HG03064 (cell line): ENCODE measurements around the gene ZSWIM5.
"Not testable (repeated sequence)": the region's sequence is repeated elsewhere in the genome, so short reads cannot be mapped to it uniquely, and the experiment has no call there.

Experiments used
- ATAC-seq: cut with Tn5 transposase; IDR thresholded peaks from one replicate; pipeline ENCODE4 v1.9.1; 2021; ENCODE audit warnings: low read depth; ENCODE audit not compliant: unreplicated experiment

The ZSWIM5 gene

GRCh38 chr1:45205910-45206721, at the start of gene ZSWIM5:
Gene ZSWIM5, minus strand, starts transcription at chr1:45206605. Its CDS starts 255 bp downstream, at chr1:45206350.
- no peak for ATAC-seq

- no peak for ATAC-seq
Observed at GRCh38 chr1:45254490-45254889, 48.1 kb upstream of the ZSWIM5 start.

DNA sequence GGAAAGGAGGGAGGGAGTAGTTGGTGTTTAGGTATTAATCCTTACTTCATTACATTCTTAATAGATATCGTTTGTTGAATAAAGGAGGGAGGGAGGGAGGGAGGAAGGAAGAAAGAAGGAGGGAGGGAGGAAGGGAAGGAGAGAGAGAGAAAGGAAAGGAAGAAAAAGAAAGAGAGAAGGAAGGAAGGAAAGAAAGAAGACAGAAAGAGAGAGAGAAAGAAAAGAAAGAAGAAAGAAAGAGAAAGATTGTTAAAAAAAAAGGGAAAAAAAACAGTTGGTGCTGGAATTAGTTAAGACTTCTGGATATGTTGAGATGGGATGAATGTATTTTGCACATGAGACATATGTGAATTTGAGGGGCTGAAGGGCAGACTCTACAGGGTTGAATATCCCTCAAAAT, 44.1 kb upstream of the ZSWIM5 start:
- ATAC-seq, result no peak

GRCh38 chr1:45248004-45248403, 41.6 kb upstream of the ZSWIM5 start:
- ATAC-seq, result not testable (repeated sequence)

DNA sequence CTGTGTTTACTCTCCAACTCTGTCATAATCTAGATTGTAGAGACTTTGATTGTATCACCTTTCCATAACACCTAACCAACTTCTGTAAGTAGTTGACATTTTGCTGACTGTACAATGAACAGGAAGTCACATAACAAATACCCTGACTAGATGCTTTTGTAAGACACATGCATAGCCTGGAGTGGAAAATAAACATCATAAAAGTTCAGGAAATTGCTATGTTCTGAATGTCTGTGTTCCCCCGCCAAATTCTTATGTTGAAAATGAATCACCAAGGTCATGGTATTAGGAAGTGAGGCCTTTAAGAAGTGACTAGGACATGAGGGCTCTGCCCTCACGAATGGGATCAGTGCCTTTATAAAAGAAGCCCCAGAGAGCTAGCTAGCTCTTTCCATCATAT, 40.4 kb upstream of the ZSWIM5 start:
- no peak for ATAC-seq

DNA sequence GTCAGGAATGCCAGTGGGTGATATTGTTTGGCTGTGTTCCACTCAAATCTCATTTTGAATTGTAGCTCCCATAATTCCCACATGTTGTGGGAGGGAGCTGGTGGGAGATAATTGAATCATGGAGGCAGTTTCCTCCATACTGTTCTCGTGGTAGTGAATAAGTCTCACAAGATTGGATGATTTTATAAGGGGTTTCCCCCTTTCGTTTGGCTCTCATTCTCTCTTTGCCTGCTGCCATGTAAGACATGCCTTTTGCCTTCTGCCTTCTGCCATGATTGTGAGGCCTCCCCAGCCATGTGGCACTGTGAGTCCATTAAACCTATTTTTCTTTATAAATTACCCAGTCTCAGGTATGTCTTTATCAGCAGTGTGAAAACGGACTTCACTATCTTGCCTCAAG, 40.0 kb upstream of the ZSWIM5 start:
- not testable (repeated sequence) for ATAC-seq

DNA sequence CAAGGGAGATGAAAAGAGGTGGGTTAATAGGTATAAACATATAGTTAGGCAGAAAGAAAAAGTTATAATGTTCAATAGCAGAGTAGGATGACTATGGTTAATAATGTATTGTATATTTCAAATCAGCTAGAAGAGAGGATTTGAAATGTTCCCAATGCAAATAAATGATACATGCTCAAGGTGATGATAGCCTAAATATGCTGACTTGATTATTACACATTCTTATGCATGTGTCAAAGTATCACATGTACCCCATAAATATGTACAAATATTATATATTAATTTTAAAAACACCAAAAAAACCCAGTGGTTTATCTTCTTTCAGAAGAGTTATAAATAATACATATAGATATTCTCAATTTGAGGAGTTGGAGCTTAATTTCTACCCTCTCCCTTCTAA, 38.3 kb upstream of the ZSWIM5 start:
- no peak for ATAC-seq

- ATAC-seq, result no peak
Observed at GRCh38 chr1:45243476-45244343, 37.3 kb upstream of the ZSWIM5 start.

DNA sequence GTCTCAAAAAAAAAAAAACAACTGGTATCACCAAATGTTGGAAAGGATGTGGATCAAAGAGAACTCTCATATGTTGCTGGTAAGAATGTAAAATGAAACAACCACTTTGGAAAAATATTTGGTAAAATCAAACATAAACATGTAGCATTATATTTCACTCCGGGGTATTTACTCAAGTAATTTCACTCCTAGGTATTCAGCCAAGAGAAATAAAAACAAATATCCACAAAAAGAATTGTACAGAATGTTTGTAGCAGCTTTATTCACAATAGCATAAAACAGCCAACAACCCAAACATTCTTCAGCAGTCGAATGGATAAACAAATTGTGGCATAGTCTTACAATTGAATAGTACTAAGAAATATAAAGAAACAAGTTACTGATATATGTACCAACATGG, 32.4 kb upstream of the ZSWIM5 start:
- ATAC-seq, result no peak

DNA sequence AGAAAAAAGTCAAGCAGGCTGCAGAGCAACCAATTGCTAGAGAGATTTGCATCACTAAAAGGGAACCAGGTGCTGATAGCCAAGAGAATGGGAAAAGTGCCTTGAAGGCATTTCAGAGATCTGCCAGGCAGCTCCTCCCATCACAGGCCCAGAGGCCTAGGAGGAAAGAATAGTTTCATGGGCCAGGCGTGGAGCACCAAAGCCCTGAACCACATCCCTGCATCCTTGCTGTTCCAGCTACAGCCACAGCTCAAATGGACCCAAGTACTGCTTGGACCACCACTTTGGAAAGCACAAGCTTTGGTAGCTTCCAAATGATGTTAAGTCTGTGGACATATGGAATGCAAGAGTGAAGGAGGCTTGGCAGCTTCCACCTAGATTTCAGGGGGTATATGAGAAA, 29.7 kb upstream of the ZSWIM5 start:
- ATAC-seq, result no peak

DNA sequence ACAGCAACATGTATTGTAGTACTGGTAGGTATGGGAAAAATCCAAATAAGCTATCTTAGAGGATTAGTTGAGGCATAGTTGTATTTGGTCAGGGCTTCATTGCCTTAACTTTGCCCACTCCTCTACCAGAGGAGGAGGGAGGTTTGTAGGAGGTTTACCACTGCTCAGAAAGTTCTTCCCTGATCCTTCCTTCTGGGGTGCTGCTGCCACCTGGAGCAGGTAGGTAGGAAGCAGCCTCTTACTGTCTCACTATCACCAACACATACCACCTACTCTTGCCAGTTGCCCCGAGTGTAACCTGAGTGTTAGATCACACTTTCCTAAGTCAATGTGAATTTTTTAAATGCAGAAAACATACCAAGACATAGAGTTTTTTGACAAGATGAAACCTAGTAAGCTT, 24.1 kb upstream of the ZSWIM5 start:
- ATAC-seq, result no peak

GRCh38 chr1:45225598-45225997, 19.2 kb upstream of the ZSWIM5 start:
- no peak for ATAC-seq

DNA sequence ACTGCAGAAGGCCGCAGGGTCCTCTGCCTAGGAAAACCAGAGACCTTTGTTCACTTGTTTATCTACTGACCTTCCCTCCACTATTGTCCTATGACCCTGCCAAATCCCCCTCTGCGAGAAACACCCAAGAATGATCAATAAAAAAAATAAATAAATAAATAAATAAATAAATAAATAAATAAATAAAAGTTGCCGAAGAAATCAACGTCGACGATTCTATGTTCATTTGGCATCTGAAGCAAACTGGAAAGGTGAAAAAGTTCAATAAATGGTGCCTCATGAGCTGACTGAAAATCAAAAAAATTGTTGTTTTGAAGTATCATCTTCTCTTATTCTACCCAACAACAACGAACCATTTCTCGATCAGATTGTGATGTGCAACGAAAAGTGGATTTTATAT, 17.3 kb upstream of the ZSWIM5 start:
- ATAC-seq, result not testable (repeated sequence)

GRCh38 chr1:45221716-45222115, 15.3 kb upstream of the ZSWIM5 start:
- no peak for ATAC-seq

DNA sequence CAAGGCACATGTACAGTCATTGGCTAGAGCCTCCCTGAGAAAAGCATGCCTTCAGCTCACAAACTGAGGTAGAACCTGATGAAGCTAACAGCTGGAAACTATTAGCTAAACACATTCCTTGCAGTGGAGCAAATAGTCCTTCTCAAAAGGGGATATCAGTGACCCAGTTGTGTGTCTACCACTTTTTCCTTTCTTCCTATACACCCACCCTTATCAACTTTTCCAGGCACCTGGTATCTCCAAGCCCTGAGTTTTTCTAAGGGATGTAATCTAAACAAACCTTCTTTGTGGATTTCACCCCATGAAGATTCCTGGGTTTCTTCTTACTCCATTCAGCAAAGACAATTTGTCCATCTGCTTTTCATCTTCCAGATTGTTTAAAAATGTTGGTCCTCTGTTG, 10.5 kb upstream of the ZSWIM5 start:
- ATAC-seq, result no peak

DNA sequence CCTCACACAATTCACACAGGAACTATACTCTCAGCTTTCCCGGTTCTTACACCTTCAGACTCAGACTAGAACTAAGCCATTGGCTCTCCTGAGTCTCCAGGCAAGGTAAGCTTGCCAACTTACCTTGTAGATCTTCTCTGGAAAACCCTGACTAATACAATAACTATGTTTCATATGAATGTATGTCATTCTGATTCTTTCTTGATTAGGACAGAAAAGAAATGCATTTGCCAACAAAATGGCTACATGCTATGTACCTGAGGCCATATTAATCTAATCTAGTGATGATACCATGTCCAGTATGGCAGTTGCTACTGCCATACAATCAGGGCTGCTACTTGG, 9.8 kb upstream of the ZSWIM5 start:
- ATAC-seq, result no peak

- ATAC-seq, result no peak
Observed at GRCh38 chr1:45215485-45216199, 9.2 kb upstream of the ZSWIM5 start.

DNA sequence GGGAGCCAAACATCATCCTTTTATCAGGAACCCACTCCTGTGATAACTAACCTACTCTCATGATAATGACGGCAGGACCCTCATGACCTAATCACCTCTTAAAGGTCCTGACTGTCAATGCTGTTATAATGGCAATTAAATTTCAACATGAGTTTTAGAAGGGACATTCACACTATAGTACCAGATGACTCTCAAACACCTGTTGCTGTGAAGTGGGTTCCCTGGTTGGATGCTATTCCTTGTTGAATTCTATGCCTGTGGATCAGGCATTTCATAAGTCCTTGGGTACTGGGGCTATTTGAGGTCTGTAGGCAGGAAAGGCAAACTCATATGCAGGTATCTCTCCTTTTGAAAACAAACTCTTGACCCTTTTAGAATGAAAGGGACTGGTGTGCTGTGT, 7.5 kb upstream of the ZSWIM5 start:
- no peak for ATAC-seq

GRCh38 chr1:45211076-45211475, 4.7 kb upstream of the ZSWIM5 start:
- no peak for ATAC-seq

DNA sequence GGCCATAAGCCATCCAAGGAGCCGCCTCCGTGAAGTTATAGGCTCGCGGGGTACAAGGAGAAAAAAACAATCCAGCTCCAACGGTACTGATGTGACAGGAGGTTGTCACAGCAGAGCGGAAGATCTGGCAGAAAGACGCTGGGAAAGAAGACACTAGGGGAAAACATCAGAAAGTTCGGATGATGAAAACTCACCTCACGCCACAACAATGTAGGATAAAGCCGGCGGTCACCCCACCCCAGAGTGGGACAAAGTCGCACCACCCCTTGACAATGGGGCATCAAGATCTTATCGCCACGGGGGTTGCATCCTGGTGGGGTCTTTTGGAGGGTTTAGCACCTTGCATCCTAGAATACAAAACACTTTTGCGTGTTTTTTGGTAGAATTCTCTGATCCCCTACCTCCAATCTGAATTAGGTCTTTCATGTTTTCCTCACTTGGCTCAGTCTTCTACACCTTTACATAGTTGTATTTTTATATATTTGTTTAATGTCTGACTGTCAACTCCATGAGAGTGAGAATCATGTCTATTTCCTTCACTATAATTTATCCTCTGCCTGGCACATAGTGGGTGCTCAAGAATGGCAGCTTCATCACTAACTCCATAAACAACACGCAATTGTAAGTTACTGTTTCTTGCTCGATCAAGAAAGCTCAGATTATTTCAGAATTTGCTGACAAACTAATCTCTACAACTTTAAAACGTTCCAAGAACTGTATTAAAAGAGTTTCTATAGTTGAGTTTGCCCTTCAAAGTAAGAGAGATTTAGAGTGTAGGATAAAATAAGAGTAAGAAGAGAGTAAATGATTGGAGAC, 611 bp upstream of the ZSWIM5 start:
- no peak for ATAC-seq
